ENCODE measurements around the gene SOX15. TPM values are rescaled to one million over a fixed set of nuclear protein-coding genes. Genes with fewer than 3 reads are reported as not detected.
A peak's percentile ranks its signal among the peaks of the same experiment; 100 is the strongest.

Gene SOX15
- total RNA-seq, 4 donors from 2014 or later: 0.67 to 3.1 TPM; not detected in 2

DNA sequence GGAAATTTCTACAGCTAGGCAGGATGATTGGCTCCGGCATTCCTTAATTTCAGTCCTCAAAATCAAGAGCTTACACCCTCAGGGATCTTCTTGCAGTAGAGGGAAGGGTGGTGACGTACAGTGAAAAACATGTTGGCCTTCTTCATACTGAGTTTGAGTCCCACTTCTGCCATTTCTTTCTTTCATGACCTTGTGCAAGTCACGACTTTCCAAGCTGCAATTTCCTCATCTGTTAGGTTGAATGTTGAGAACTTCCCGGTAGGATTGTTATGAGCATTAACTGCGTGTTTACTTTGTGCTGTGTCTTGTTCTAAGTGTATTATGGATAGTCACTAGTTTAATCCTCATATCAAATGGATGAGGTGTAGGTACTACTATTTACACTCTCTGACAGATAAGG, 20.3 kb downstream of the SOX15 start:
- WGBS, 2 donors: 89% methylated on average over 5 of the region's 5 CpGs
- TF ChIP-seq POLR2A (IDR thresholded peaks at IDR 0.05) (no peak), CTCF (IDR thresholded peaks at IDR 0.05) (no peak)
- H3K4me1 ChIP-seq: peaks cover 13% of the 10 kb centered on the region in 2 donors
- no peak overlapping the region for H3K4me3 ChIP-seq (replicated peaks in 1 of 3)
- no peak overlapping the region for H3K27ac ChIP-seq
- H3K9me3 ChIP-seq: no peaks in the 10 kb centered on the region
- intact Hi-C loops (cut with DNase I): no loop called here
- DNase-seq: no peak
- H3K27me3 ChIP-seq: no peaks in the 10 kb centered on the region
- H3K36me3 ChIP-seq: peaks cover 37 to 47% of the 10 kb centered on the region in 2 donors

DNA sequence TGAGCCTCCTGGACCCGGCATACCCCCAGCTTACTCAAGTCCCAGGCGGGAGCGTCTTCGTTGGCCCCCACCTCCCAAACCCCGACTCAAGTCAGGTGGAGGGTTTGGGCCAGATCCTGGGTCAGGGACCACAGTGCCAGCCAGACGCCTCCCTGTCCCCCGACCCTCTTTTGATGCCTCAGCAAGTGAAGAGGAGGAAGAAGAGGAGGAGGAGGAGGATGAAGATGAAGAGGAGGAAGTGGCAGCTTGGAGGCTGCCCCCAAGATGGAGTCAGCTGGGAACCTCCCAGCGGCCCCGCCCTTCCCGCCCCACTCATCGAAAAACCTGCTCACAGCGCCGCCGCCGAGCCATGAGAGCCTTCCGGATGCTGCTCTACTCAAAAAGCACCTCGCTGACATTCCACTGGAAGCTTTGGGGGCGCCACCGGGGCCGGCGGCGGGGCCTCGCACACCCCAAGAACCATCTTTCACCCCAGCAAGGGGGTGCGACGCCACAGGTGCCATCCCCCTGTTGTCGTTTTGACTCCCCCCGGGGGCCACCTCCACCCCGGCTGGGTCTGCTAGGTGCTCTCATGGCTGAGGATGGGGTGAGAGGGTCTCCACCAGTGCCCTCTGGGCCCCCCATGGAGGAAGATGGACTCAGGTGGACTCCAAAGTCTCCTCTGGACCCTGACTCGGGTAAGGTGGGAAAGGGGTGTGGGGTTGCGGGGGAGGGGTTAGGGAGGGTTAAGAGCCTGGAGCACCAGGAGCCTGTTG, 26.6 kb downstream of the SOX15 start:
- no peaks in the 10 kb centered on the region for H3K9me3 ChIP-seq
- peaks cover 33 to 47% of the 10 kb centered on the region in 2 donors for H3K4me1 ChIP-seq
- intact Hi-C loops (cut with DNase I): loop anchor here (5.0 kb wide), 2 partner anchors 126 to 206 kb away; partner anchors contain the start of genes FGF11, TMEM102 and TMEM95
- no peak for DNase-seq
- WGBS, 2 donors: 86% methylated on average over 25 to 29 of the region's 30 CpGs
- no peaks in the 10 kb centered on the region for H3K27me3 ChIP-seq
- H3K4me3 ChIP-seq (replicated peaks in 1 of 3): no peak overlapping the region
- TF ChIP-seq POLR2A (IDR thresholded peaks at IDR 0.05) (no peak), CTCF (IDR thresholded peaks at IDR 0.05) (no peak)
- H3K36me3 ChIP-seq: peaks cover 22 to 40% of the 10 kb centered on the region in 2 donors
- H3K27ac ChIP-seq: no peak overlapping the region

- Histone ChIP-seq H3K36me3 (peaks cover 22 to 36% of the 10 kb centered on the region in 2 donors), H3K4me1 (peaks cover 40 to 57% of the 10 kb centered on the region in 2 donors), H3K9me3 (no peaks in the 10 kb centered on the region), H3K4me3 (replicated peaks in 1 of 3) (peak overlapping the region; percentile 79 to 91 (median 90)), H3K27me3 (no peaks in the 10 kb centered on the region), H3K27ac (peak overlapping the region; percentile 74 to 98 (median 79))
- TF ChIP-seq CTCF (IDR thresholded peaks at IDR 0.05): no peak
- no peak for TF ChIP-seq POLR2A (IDR thresholded peaks at IDR 0.05)
- 0 to 1% methylated on average over 6 to 21 of the region's 28 CpGs for WGBS, 2 donors
- no peak for DNase-seq
- intact Hi-C loops (cut with DNase I): loop anchor here (5.0 kb wide), 2 partner anchors 125 to 205 kb away; partner anchors contain the start of genes FGF11, TMEM102 and TMEM95
Observed at GRCh38 chr17:7562208-7562605, 27.7 kb downstream of the SOX15 start.

DNA sequence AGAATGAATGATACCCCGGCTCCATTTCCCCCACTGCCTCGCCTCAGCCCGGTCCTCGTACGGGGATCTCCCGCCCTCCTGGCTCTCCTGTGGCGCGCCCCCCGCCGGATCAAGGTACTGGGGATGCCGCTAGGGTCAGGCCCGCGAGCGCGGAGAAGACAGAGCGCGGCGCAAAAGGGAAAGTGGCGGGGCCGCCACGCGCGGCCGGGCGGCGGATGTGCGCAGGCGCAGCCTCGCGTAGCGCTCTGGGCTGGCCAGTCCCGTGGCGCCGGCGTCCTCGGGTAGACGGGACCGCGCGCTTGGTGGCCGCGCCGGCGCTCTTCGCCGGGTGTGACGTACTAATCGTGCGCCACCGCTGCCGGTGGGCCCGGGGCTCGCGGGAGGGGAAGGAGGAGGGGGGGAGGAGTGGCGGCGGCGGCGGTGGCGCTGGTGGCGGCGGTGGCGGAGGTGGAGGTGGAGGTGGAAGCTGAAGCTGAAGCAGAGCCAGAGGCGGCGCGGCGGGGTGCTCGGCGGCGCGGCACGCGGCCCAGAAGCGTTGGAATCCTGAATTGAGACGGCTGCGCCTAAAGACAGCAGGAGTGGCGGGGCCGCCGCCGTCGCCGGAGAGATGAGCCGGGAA, 28.2 kb downstream of the SOX15 start, which contains the start of gene SENP3:
Gene SENP3 (plus strand): TSS at position 331 of the 619 bp plus-strand sequence. CDS start 1,158 bp downstream, outside the sequence.
- peak within 1 kb of the TSS; percentile 74 to 98 (median 79) for H3K27ac ChIP-seq
- H3K4me3 ChIP-seq (replicated peaks in 1 of 3): peak within 1 kb of the TSS; percentile 79 to 91 (median 90)
- no peaks in the 10 kb centered on the region for H3K9me3 ChIP-seq
- H3K4me1 ChIP-seq: peaks cover 40 to 59% of the 10 kb centered on the region in 2 donors
- peak; percentile 90 for DNase-seq
- 0% methylated on average over 27 of the region's 82 CpGs; no CpG with 5 or more reads in 1 of the 2 donors for WGBS, 2 donors
- peaks cover 18 to 31% of the 10 kb centered on the region in 2 donors for H3K36me3 ChIP-seq
- TF ChIP-seq POLR2A (IDR thresholded peaks at IDR 0.05) (peak in 1 of 2 donors; percentile 68), CTCF (IDR thresholded peaks at IDR 0.05) (peak in 1 of 6 experiments; percentile 18)
- H3K27me3 ChIP-seq: no peaks in the 10 kb centered on the region
- intact Hi-C loops (cut with DNase I): loop anchor here (2.0 to 5.0 kb wide), 3 partner anchors 47 to 204 kb away; partner anchors contain the start of genes FGF11, TMEM102 and TMEM95

Data from thyroid gland (tissue), 4 donors.